Endothelial cell of umbilical vein (primary cell): ENCODE measurements around the gene TNFRSF19. TPM values are rescaled to one million over a fixed set of nuclear protein-coding genes. Genes with fewer than 3 reads are reported as not detected.
A peak's percentile ranks its signal among the peaks of the same experiment; 100 is the strongest.

ENCODE experiments used
- BruUV-seq: library from RNA; stranded (reverse); fragments of 400-500 nt; replicated peaks from 2 replicates; lab custom pipeline; 2021; lab: Mats Ljungman, UMichigan
- CTCF ChIA-PET: fragments of 300-600, 350-600 bp; sonication (Branson Sonifier 250); formaldehyde crosslinking; loops from one replicate; lab custom pipeline; 2021; ENCODE audit warnings: antibody characterized with exemption, inconsistent platforms; lab: Charles Lee
- POLR2A ChIA-PET: fragments of 300-600, 350-600 bp; sonication (Branson Sonifier 250); formaldehyde crosslinking; loops from one replicate; lab custom pipeline; 2021; ENCODE audit warnings: antibody characterized with exemption, inconsistent platforms; lab: Charles Lee
- DNase-seq: peaks from one replicate; pipeline ENCODE4 v3.0.0-alpha.2; 2011; ENCODE audit warnings: low read depth, low spot score
- FAIRE-seq: peaks from 2 replicates; lab custom pipeline; 2011; peaks lifted over from hg19 to GRCh38; lab: Jason Lieb, UNC
- H2AFZ ChIP-seq: 2 replicates; pipeline ENCODE4 v1.6.0; 2012; ENCODE audit warnings: low read depth, low read length, control low read depth, inconsistent platforms
- H3K27ac ChIP-seq: 2 replicates; pipeline ENCODE4 v1.5.1; 2011; ENCODE audit warnings: low read depth, mild to moderate bottlenecking, control low read depth, low read length, moderate library complexity; ENCODE audit not compliant: insufficient read depth
- H3K27me3 ChIP-seq, 2 experiments: 2 replicates each; pipeline versions ENCODE4 v1.6.0 to v1.6.1; 2011; ENCODE audit warnings: low read length in 2 of 2, mixed read lengths in 1 of 2; ENCODE audit not compliant: control insufficient read depth in 2 of 2, insufficient read depth in 2 of 2
- H3K36me3 ChIP-seq, 2 experiments: 2 replicates in 1 of 2; 3 replicates in 1 of 2; pipeline ENCODE4 v1.5.1; 2011; ENCODE audit warnings: low read length in 2 of 2, mild to moderate bottlenecking in 1 of 2, moderate library complexity in 1 of 2; ENCODE audit not compliant: control insufficient read depth in 2 of 2, insufficient read depth in 2 of 2; ENCODE audit errors: extremely low read depth in 1 of 2
- H3K4me1 ChIP-seq: 3 replicates; pipeline ENCODE4 v1.5.1; 2011; ENCODE audit warnings: mild to moderate bottlenecking, low read length; ENCODE audit not compliant: control insufficient read depth, insufficient read depth; ENCODE audit errors: extremely low read depth
- H3K4me2 ChIP-seq: 2 replicates; pipeline ENCODE4 v1.6.1; 2011; ENCODE audit warnings: low read length, control low read depth, mixed read lengths; ENCODE audit not compliant: insufficient read depth
- H3K4me3 ChIP-seq, 3 experiments: fragments of 200-600 bp in 1 of 3; sonication (generic), shearing (Covaris generic) in 1 of 3; replicated peaks in 1 of 3; 2 replicates each; pipeline ENCODE4 v1.5.1; 2011 to 2016; ENCODE audit warnings: control low read depth in 3 of 3, low read length in 3 of 3, mild to moderate bottlenecking in 2 of 3, inconsistent platforms in 1 of 3, low read depth in 1 of 3, moderate library complexity in 1 of 3; ENCODE audit not compliant: insufficient read depth in 1 of 3
- H3K79me2 ChIP-seq: 2 replicates; pipeline ENCODE4 v1.6.0; 2012; ENCODE audit warnings: low read length, inconsistent platforms; ENCODE audit not compliant: control insufficient read depth, insufficient read depth
- H3K9ac ChIP-seq: replicated peaks from 2 replicates; pipeline ENCODE3; 2011; ENCODE audit warnings: low read length, control low read depth; ENCODE audit not compliant: insufficient read depth; ENCODE audit errors: extremely low read depth
- H3K9me1 ChIP-seq: replicated peaks from 3 replicates; pipeline ENCODE4 v1.6.0; 2011; ENCODE audit warnings: mild to moderate bottlenecking, low read length; ENCODE audit not compliant: control insufficient read depth, insufficient read depth; ENCODE audit errors: extremely low read depth
- H3K9me3 ChIP-seq: replicated peaks from 2 replicates; pipeline ENCODE4 v1.5.1; 2012; ENCODE audit warnings: low read length, inconsistent platforms; ENCODE audit not compliant: control insufficient read depth, insufficient read depth
- H4K20me1 ChIP-seq: replicated peaks from 2 replicates; pipeline ENCODE3; 2011; ENCODE audit warnings: mild to moderate bottlenecking, low read length; ENCODE audit not compliant: control insufficient read depth, insufficient read depth; ENCODE audit errors: extremely low read depth
- EZH2 ChIP-seq: IDR thresholded peaks from 2 replicates; pipeline ENCODE4 v1.6.1; 2012; ENCODE audit warnings: borderline replicate concordance, low read depth, mild to moderate bottlenecking, moderate library complexity, low read length, inconsistent platforms; ENCODE audit not compliant: severe bottlenecking
- FOS ChIP-seq: IDR thresholded peaks from 2 replicates; pipeline ENCODE4 v1.6.1; 2011; ENCODE audit warnings: mild to moderate bottlenecking, low read length, moderate library complexity, borderline replicate concordance; ENCODE audit not compliant: insufficient read depth
- GATA2 ChIP-seq: IDR thresholded peaks from 2 replicates; pipeline ENCODE4 v1.7.0; 2011; ENCODE audit warnings: low read depth, mild to moderate bottlenecking, moderate library complexity, mixed read lengths, low read length; ENCODE audit not compliant: insufficient read length, insufficient read depth
- JUN ChIP-seq: IDR thresholded peaks from 2 replicates; pipeline ENCODE4 v1.6.1; 2011; ENCODE audit warnings: borderline replicate concordance, low read depth; ENCODE audit not compliant: insufficient read length, insufficient read depth
- MYC ChIP-seq: IDR thresholded peaks from one replicate; pipeline ENCODE4 v1.6.1; 2011; ENCODE audit warnings: mild to moderate bottlenecking, low read depth, low read length
- POLR2A ChIP-seq: IDR thresholded peaks from 2 replicates; pipeline ENCODE4 v1.6.1; 2012; ENCODE audit warnings: low read depth, mild to moderate bottlenecking, control low read depth, low read length
- POLR2AphosphoS5 ChIP-seq: IDR thresholded peaks from 2 replicates; pipeline ENCODE4 v1.6.1; 2012; ENCODE audit warnings: low read depth, mild to moderate bottlenecking, control low read depth, low read length, moderate library complexity; ENCODE audit not compliant: insufficient read depth
- dilution Hi-C: fragments of 300-500 bp; cut with MboI; formaldehyde crosslinking; loops from one replicate; pipeline ENCODE4 v1.15.0; 2019; ENCODE audit warnings: low sequenced_read_pairs; ENCODE audit not compliant: extremely low pct_ligation_motif_present
- intact Hi-C: fragments of 100-400 bp; cut with micrococcal nuclease; formaldehyde crosslinking; loops from one replicate; pipeline ENCODE4 v1.10.0; 2022
- polyA plus RNA-seq, 4 experiments: library from polyadenylated mRNA; depleted of rRNA in 3 of 4; stranded (reverse) in 3 of 4; unstranded in 1 of 4; fragments of >200 nt; gene quantifications; 2 replicates each; pipeline versions ENCODE4 v1.2.1 to v1.2.3, GENCODE V29; 2011 to 2012; ENCODE audit warnings: missing spikeins in 1 of 4
- total RNA-seq: library from RNA; stranded (reverse); gene quantifications from 2 replicates; pipeline ENCODE4 v1.2.3, GENCODE V29; 2021
- TF ChIP-seq, protein P1 (sequence below), 2 donors: IDR thresholded peaks; 1 replicate in 1 of 2; 2 replicates in 1 of 2; pipeline ENCODE4 v1.5.1; 2011; ENCODE audit warnings: low read length in 2 of 2, mild to moderate bottlenecking in 2 of 2, moderate library complexity in 2 of 2, control low read depth in 1 of 2, inconsistent platforms in 1 of 2, low read depth in 1 of 2; ENCODE audit not compliant: insufficient read depth in 1 of 2; ENCODE audit errors: extremely low read depth in 1 of 2
- TF ChIP-seq, protein P2 (sequence below): IDR thresholded peaks from 2 replicates; pipeline ENCODE4 v1.6.1; 2011; ENCODE audit not compliant: insufficient read depth, insufficient read length

TNFRSF19 gene
- total and polyA plus RNA-seq, 2 donors (not counting 3 experiments of a cell fraction or from before 2014, with no cell fraction given): 0.23 to 0.29 TPM

DNA sequence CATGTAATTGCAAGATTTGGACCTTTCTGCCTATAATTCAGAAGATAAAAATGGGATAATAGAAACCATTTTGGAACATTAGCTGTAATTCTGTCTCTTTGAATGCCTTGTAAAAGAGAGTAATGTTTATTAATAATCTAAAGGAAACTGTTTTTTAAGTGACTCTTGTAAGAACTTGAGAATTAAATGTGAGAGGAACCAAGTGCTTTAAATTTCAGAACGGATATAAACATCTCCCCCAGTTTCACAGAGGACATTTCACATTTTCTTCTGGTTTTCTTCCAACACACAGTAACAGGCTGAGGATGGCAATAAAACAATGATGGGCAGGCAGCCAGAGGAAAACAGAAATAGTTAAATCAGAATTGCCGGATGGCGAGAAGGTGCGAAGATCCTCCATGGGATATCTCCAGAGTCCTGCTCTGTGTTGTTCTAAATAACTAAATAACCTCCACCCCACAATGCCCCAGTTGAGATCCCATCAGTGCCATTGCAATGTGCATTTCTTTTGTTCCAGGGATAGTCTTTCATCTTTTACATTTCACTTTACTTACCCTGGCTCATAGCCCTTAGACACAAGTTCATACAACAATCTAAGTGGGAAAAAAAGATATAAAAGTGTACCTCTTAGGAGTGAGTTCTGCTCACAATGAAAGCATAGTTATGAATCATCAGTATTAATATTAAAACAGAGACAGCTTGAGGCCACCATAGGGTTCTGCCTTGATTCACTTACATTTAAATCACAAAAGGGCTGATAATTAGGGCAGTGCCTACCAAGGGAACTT, 73.3 kb downstream of the TNFRSF19 start:
- H3K27ac ChIP-seq: no peak overlapping the region
- intact Hi-C loops (no loop called here), dilution Hi-C loops (no loop called here)
- no peak overlapping the region for H3K9ac ChIP-seq
- TF ChIP-seq EZH2 (no peak), POLR2AphosphoS5 (no peak), MYC (no peak), POLR2A (no peak), GATA2 (no peak), JUN (no peak), FOS (no peak)
- TF ChIP-seq, protein P1, sequence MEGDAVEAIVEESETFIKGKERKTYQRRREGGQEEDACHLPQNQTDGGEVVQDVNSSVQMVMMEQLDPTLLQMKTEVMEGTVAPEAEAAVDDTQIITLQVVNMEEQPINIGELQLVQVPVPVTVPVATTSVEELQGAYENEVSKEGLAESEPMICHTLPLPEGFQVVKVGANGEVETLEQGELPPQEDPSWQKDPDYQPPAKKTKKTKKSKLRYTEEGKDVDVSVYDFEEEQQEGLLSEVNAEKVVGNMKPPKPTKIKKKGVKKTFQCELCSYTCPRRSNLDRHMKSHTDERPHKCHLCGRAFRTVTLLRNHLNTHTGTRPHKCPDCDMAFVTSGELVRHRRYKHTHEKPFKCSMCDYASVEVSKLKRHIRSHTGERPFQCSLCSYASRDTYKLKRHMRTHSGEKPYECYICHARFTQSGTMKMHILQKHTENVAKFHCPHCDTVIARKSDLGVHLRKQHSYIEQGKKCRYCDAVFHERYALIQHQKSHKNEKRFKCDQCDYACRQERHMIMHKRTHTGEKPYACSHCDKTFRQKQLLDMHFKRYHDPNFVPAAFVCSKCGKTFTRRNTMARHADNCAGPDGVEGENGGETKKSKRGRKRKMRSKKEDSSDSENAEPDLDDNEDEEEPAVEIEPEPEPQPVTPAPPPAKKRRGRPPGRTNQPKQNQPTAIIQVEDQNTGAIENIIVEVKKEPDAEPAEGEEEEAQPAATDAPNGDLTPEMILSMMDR (IDR thresholded peaks at IDR 0.05; ENCODE audit: extremely low read depth in 1 of 2, insufficient read depth in 1 of 2, low read depth in 1 of 2, low read length in 2 of 2): no peak
- TF ChIP-seq, protein P2, sequence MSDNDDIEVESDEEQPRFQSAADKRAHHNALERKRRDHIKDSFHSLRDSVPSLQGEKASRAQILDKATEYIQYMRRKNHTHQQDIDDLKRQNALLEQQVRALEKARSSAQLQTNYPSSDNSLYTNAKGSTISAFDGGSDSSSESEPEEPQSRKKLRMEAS: no peak
- no peak overlapping the region for H3K4me3 ChIP-seq
- H3K79me2 ChIP-seq: no peaks in the 10 kb centered on the region
- peaks cover 0 to 13% of the 10 kb centered on the region in 2 experiments for H3K27me3 ChIP-seq
- H4K20me1 ChIP-seq: no peaks in the 10 kb centered on the region
- DNase-seq (peak; percentile 48), FAIRE-seq (peak; percentile 58)
- ChIA-PET POLR2A (no interaction called here), CTCF (interaction anchor here (1.8 kb wide), 1 partner anchor 9 kb away, joined by 5 read pairs; no protein-coding TSS in a partner anchor)
- no TSS peak for BruUV-seq
- no peaks in the 10 kb centered on the region for H3K4me1 ChIP-seq
- H3K9me3 ChIP-seq: no peaks in the 10 kb centered on the region
- H3K4me2 ChIP-seq: no peak overlapping the region
- H2AFZ ChIP-seq: no peak overlapping the region
- no peaks in the 10 kb centered on the region for H3K36me3 ChIP-seq
- H3K9me1 ChIP-seq: no peaks in the 10 kb centered on the region
